SK-N-SH treated with all-trans-retinoic acid at 6 μM for 48 hours (cell line): ENCODE results near the gene AMZ1.

Experiments
- BACH2 ChIP-seq: fragments of 250-450 bp; sonication (Bioruptor Pico); IDR thresholded peaks from 2 replicates; pipeline ENCODE4 v1.9.0; 2021; ENCODE audit warnings: mild to moderate bottlenecking, borderline replicate concordance
- CSDC2 ChIP-seq: fragments of 250-450 bp; sonication (Bioruptor Pico); IDR thresholded peaks from 2 replicates; pipeline ENCODE4 v1.5.0; 2020; ENCODE audit warnings: mild to moderate bottlenecking, moderate library complexity
- ESRRG ChIP-seq: fragments of 250-450 bp; sonication (Bioruptor Pico); IDR thresholded peaks from 2 replicates; pipeline ENCODE4 v1.6.1; 2021; ENCODE audit warnings: mild to moderate bottlenecking
- ISL1 ChIP-seq: fragments of 250-450 bp; sonication (Bioruptor Pico); IDR thresholded peaks from 2 replicates; pipeline ENCODE4 v2.1.2; 2022; ENCODE audit warnings: mild to moderate bottlenecking, moderate library complexity
- RARB ChIP-seq: fragments of 250-450 bp; sonication (Bioruptor Pico); IDR thresholded peaks from 2 replicates; pipeline ENCODE4 v1.8.0; 2021; ENCODE audit warnings: mild to moderate bottlenecking, moderate library complexity
- TCF4 ChIP-seq: fragments of 250-450 bp; sonication (Bioruptor Pico); IDR thresholded peaks from 2 replicates; pipeline ENCODE4 v1.8.0; 2021; ENCODE audit warnings: mild to moderate bottlenecking, moderate library complexity, borderline replicate concordance
- TOX ChIP-seq: fragments of 250-450 bp; sonication (Bioruptor Pico); IDR thresholded peaks from 2 replicates; pipeline ENCODE4 v1.8.0; 2021; ENCODE audit warnings: mild to moderate bottlenecking, moderate library complexity, borderline replicate concordance
- ZFP3 ChIP-seq: fragments of 250-450 bp; sonication (Bioruptor Pico); IDR thresholded peaks from 2 replicates; pipeline ENCODE4 v1.5.0; 2020; ENCODE audit warnings: mild to moderate bottlenecking, moderate library complexity
- ZFP30 ChIP-seq: fragments of 450-650 bp; formaldehyde crosslinking; IDR thresholded peaks from 2 replicates; pipeline ENCODE4 v1.5.0; 2022; ENCODE audit warnings: mild to moderate bottlenecking, moderate library complexity
- ZNF8 ChIP-seq: fragments of 450-650 bp; formaldehyde crosslinking; IDR thresholded peaks from 2 replicates; pipeline ENCODE4 v1.5.0; 2020; ENCODE audit warnings: mild to moderate bottlenecking, moderate library complexity
- TF ChIP-seq, protein P1 (sequence below): fragments of 250-450 bp; sonication (Bioruptor Pico); IDR thresholded peaks from 2 replicates; pipeline ENCODE4 v1.5.1; 2020; ENCODE audit warnings: low read depth, mild to moderate bottlenecking, moderate library complexity
- TF ChIP-seq, protein P2 (sequence below): fragments of 250-450 bp; sonication (Bioruptor Pico); IDR thresholded peaks from 2 replicates; pipeline ENCODE4 v1.8.0; 2021; ENCODE audit warnings: low read depth, mild to moderate bottlenecking, moderate library complexity, borderline replicate concordance
- TF ChIP-seq, protein P3 (sequence below): fragments of 250-450 bp; sonication (Bioruptor Pico); IDR thresholded peaks from 2 replicates; pipeline ENCODE4 v1.8.0; 2020; ENCODE audit warnings: mild to moderate bottlenecking, moderate library complexity, borderline replicate concordance

DNA sequence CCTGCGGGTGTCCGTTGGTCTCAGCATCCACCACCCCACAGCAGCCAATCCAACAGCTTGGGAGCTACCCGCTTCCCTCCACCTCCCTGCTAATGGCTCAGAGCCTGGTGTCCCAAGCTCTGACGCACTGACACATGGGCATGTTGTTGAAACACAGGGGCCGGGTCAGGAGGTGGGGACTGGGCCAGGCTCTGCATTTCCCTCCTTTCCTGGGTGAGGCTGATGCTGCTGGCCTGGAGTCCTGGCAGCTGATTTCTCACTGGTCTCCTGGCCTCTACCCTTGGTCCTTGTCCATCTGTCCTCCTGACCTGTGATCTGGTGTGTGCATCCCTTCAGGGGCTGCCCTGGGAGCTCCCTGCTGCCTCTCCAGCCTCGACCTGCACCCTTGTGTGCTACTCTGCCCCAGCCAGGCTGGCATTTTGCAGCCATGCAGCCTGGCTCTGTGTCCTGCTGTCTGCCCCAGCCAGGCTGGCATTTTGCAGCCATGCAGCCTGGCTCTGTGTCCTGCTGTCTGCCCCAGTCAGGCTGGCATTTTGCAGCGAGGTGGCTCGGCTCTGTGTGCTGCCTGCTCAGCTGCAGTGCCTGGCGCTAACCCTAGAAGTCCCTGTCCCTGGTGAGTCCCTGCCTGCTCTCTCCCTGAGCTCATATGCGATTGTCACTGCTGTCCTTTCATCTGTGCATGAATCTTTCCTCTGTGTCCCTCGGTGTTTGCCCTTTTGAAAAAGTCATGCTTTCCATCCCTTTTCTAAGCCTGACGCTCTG, 14.0 kb downstream of the AMZ1 start:
- TF ChIP-seq ISL1 (CRISPR knock-in tag) (no peak), RARB (CRISPR knock-in tag) (no peak), TCF4 (CRISPR knock-in tag) (no peak), BACH2 (no peak), ZFP30 (no peak), CSDC2 (CRISPR knock-in tag) (no peak), ESRRG (CRISPR knock-in tag) (no peak), ZNF8 (CRISPR knock-in tag) (no peak), TOX (CRISPR knock-in tag) (no peak), ZFP3 (CRISPR knock-in tag) (no peak)
- TF ChIP-seq, protein P1, sequence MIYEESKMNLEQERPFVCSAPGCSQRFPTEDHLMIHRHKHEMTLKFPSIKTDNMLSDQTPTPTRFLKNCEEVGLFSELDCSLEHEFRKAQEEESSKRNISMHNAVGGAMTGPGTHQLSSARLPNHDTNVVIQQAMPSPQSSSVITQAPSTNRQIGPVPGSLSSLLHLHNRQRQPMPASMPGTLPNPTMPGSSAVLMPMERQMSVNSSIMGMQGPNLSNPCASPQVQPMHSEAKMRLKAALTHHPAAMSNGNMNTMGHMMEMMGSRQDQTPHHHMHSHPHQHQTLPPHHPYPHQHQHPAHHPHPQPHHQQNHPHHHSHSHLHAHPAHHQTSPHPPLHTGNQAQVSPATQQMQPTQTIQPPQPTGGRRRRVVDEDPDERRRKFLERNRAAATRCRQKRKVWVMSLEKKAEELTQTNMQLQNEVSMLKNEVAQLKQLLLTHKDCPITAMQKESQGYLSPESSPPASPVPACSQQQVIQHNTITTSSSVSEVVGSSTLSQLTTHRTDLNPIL (CRISPR knock-in tag), result no peak
- TF ChIP-seq, protein P2, sequence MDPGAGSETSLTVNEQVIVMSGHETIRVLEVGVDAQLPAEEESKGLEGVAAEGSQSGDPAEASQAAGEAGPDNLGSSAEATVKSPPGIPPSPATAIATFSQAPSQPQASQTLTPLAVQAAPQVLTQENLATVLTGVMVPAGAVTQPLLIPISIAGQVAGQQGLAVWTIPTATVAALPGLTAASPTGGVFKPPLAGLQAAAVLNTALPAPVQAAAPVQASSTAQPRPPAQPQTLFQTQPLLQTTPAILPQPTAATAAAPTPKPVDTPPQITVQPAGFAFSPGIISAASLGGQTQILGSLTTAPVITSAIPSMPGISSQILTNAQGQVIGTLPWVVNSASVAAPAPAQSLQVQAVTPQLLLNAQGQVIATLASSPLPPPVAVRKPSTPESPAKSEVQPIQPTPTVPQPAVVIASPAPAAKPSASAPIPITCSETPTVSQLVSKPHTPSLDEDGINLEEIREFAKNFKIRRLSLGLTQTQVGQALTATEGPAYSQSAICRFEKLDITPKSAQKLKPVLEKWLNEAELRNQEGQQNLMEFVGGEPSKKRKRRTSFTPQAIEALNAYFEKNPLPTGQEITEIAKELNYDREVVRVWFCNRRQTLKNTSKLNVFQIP (CRISPR knock-in tag), result no peak
- TF ChIP-seq, protein P3, sequence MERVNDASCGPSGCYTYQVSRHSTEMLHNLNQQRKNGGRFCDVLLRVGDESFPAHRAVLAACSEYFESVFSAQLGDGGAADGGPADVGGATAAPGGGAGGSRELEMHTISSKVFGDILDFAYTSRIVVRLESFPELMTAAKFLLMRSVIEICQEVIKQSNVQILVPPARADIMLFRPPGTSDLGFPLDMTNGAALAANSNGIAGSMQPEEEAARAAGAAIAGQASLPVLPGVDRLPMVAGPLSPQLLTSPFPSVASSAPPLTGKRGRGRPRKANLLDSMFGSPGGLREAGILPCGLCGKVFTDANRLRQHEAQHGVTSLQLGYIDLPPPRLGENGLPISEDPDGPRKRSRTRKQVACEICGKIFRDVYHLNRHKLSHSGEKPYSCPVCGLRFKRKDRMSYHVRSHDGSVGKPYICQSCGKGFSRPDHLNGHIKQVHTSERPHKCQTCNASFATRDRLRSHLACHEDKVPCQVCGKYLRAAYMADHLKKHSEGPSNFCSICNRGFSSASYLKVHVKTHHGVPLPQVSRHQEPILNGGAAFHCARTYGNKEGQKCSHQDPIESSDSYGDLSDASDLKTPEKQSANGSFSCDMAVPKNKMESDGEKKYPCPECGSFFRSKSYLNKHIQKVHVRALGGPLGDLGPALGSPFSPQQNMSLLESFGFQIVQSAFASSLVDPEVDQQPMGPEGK, result no peak
